Measurements from ENCODE around the gene OTUD1.

- TF ChIP-seq, protein P1, sequence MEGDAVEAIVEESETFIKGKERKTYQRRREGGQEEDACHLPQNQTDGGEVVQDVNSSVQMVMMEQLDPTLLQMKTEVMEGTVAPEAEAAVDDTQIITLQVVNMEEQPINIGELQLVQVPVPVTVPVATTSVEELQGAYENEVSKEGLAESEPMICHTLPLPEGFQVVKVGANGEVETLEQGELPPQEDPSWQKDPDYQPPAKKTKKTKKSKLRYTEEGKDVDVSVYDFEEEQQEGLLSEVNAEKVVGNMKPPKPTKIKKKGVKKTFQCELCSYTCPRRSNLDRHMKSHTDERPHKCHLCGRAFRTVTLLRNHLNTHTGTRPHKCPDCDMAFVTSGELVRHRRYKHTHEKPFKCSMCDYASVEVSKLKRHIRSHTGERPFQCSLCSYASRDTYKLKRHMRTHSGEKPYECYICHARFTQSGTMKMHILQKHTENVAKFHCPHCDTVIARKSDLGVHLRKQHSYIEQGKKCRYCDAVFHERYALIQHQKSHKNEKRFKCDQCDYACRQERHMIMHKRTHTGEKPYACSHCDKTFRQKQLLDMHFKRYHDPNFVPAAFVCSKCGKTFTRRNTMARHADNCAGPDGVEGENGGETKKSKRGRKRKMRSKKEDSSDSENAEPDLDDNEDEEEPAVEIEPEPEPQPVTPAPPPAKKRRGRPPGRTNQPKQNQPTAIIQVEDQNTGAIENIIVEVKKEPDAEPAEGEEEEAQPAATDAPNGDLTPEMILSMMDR (IDR thresholded peaks at IDR 0.05; ENCODE audit: poor library complexity, severe bottlenecking) = no peak
- no peak for TF ChIP-seq POLR2AphosphoS5 (IDR thresholded peaks at IDR 0.05)
Observed at GRCh38 chr10:23419201-23419600, 19.7 kb upstream of the OTUD1 start.

Data from neural cell (in vitro differentiated cells).